CD14-positive monocyte (primary cell): ENCODE results near the gene PPP1R12B. TPM values are rescaled to one million over a fixed set of nuclear protein-coding genes. Genes with fewer than 3 reads are reported as not detected.
"Not testable (repeated sequence)": the region's sequence is repeated elsewhere in the genome, so short reads cannot be mapped to it uniquely, and the experiment has no call there.

Experiments used
- DNase-seq, 3 donors: peaks; one replicate each; pipeline ENCODE4 v3.0.0-alpha.2; 2011 to 2022
- H2AFZ ChIP-seq: 2 replicates; pipeline ENCODE4 v1.6.0; 2012; ENCODE audit warnings: mild to moderate bottlenecking, low read depth, low read length, inconsistent platforms; ENCODE audit not compliant: insufficient read depth, poor library complexity, severe bottlenecking
- H3K27ac ChIP-seq, 2 donors: 1 replicate in 1 of 2; 2 replicates in 1 of 2; pipeline ENCODE4 v1.5.1; 2012 to 2013; ENCODE audit warnings: low read length in 2 of 2, control low read depth in 1 of 2, inconsistent platforms in 1 of 2, low read depth in 1 of 2, mild to moderate bottlenecking in 1 of 2
- H3K27me3 ChIP-seq, 2 donors: one replicate each; pipeline versions ENCODE4 v1.6.0 to v1.6.1; 2011 to 2013; ENCODE audit warnings: low read length in 2 of 2; ENCODE audit not compliant: control insufficient read depth in 2 of 2, insufficient read depth in 2 of 2
- H3K36me3 ChIP-seq, 2 donors: replicated peaks in 1 of 2; 1 replicate in 1 of 2; 2 replicates in 1 of 2; pipeline versions ENCODE4 v1.5.1 to v1.6.1; 2012 to 2013; ENCODE audit warnings: low read length in 2 of 2, control low read depth in 1 of 2, inconsistent platforms in 1 of 2, mild to moderate bottlenecking in 1 of 2; ENCODE audit not compliant: insufficient read depth in 2 of 2, control insufficient read depth in 1 of 2
- H3K4me1 ChIP-seq, 2 donors: 1 replicate in 1 of 2; 2 replicates in 1 of 2; pipeline versions ENCODE4 v1.5.1 to v1.6.1; 2012 to 2013; ENCODE audit warnings: low read length in 2 of 2, control low read depth in 1 of 2, inconsistent platforms in 1 of 2, mild to moderate bottlenecking in 1 of 2, moderate library complexity in 1 of 2; ENCODE audit not compliant: insufficient read depth in 2 of 2, control insufficient read depth in 1 of 2
- H3K4me2 ChIP-seq: replicated peaks from 2 replicates; pipeline ENCODE3; 2012; ENCODE audit warnings: low read length, moderate library complexity, mild to moderate bottlenecking; ENCODE audit not compliant: poor library complexity, severe bottlenecking; ENCODE audit errors: extremely low read depth
- H3K4me3 ChIP-seq, 3 experiments: fragments of 200-600 bp in 1 of 3; sonication (generic) in 1 of 3; replicated peaks in 1 of 3; 1 replicate in 2 of 3; 2 replicates in 1 of 3; pipeline ENCODE4 v1.5.1; 2011 to 2013; ENCODE audit warnings: low read length in 3 of 3, mild to moderate bottlenecking in 3 of 3, control low read depth in 2 of 3, low read depth in 2 of 3, inconsistent platforms in 1 of 3, moderate library complexity in 1 of 3
- H3K79me2 ChIP-seq: 2 replicates; pipeline ENCODE4 v1.6.0; 2012; ENCODE audit warnings: mild to moderate bottlenecking, control low read depth, inconsistent platforms, low read length, moderate library complexity; ENCODE audit not compliant: insufficient read depth
- H3K9ac ChIP-seq: 2 replicates; pipeline ENCODE4 v1.6.0; 2017; ENCODE audit warnings: low read length, mild to moderate bottlenecking; ENCODE audit not compliant: insufficient read depth, poor library complexity, severe bottlenecking
- H3K9me3 ChIP-seq, 2 donors: replicated peaks in 1 of 2; 1 replicate in 1 of 2; 2 replicates in 1 of 2; pipeline versions ENCODE4 v1.5.1 to v1.6.1; 2012 to 2013; ENCODE audit warnings: low read length in 2 of 2, control low read depth in 1 of 2; ENCODE audit not compliant: control insufficient read depth in 1 of 2, insufficient read depth in 1 of 2
- H4K20me1 ChIP-seq: 2 replicates; pipeline ENCODE4 v1.6.0; 2012; ENCODE audit warnings: mild to moderate bottlenecking, low read length, control low read depth, moderate library complexity; ENCODE audit not compliant: insufficient read depth
- H3K27ac Mint-ChIP-seq, 7 donors: one replicate each; pipeline ENCODE4 v1.8.0; 2020; ENCODE audit warnings: mild to moderate bottlenecking in 7 of 7, mixed read lengths in 7 of 7, moderate library complexity in 6 of 7, inconsistent platforms in 2 of 7
- H3K27me3 Mint-ChIP-seq, 3 donors: one replicate each; pipeline ENCODE4 v1.8.0; 2021 to 2022; ENCODE audit warnings: low read depth in 3 of 3, mild to moderate bottlenecking in 3 of 3, mixed read lengths in 3 of 3, moderate library complexity in 3 of 3, inconsistent platforms in 1 of 3
- H3K36me3 Mint-ChIP-seq, 2 donors: one replicate each; pipeline ENCODE4 v1.8.0; 2020; ENCODE audit warnings: mixed read lengths in 2 of 2, inconsistent platforms in 1 of 2, mild to moderate bottlenecking in 1 of 2
- H3K4me1 Mint-ChIP-seq: one replicate; pipeline ENCODE4 v1.8.0; 2020; ENCODE audit warnings: mild to moderate bottlenecking, mixed read lengths
- H3K4me3 Mint-ChIP-seq, 2 donors: one replicate each; pipeline ENCODE4 v1.8.0; 2020; ENCODE audit warnings: mild to moderate bottlenecking in 2 of 2, mixed read lengths in 2 of 2, moderate library complexity in 1 of 2
- H3K9me3 Mint-ChIP-seq, 7 donors: one replicate each; pipeline ENCODE4 v1.8.0; 2020 to 2022; ENCODE audit warnings: mixed read lengths in 7 of 7, mild to moderate bottlenecking in 6 of 7, moderate library complexity in 6 of 7, inconsistent platforms in 2 of 7
- WGBS: methylation state at CpG from one replicate; pipeline ENCODE4 v1.1.5; 2013; ENCODE audit warnings: missing lambda C conversion rate; ENCODE audit not compliant: insufficient coverage; 5-methylcytosine and 5-hydroxymethylcytosine counted together
- intact Hi-C, 2 donors: fragments of 100-400 bp; cut with micrococcal nuclease; formaldehyde crosslinking; loops; one replicate each; pipeline versions ENCODE4 v1.15.0 to v1.15.1; 2023
- polyA plus RNA-seq, 3 donors: library from polyadenylated mRNA; depleted of rRNA in 1 of 3; unstranded in 2 of 3; stranded (reverse) in 1 of 3; fragments of 300-500 nt in 2 of 3; fragments of >200 nt in 1 of 3; fragmentation: Illumina TruSeq in 2 of 3; gene quantifications; 1 replicate in 2 of 3; 2 replicates in 1 of 3; pipeline ENCODE4 v1.2.3, GENCODE V29; 2012 to 2021
- TF ChIP-seq, protein P1 (sequence below): fragments of 200-600 bp; IDR thresholded peaks from one replicate; pipeline ENCODE4 v1.8.0; 2022; ENCODE audit warnings: antibody characterized with exemption, mild to moderate bottlenecking

The PPP1R12B gene
- polyA plus RNA-seq, 3 donors = 1.3 to 12.2 (median 1.7) TPM

DNA sequence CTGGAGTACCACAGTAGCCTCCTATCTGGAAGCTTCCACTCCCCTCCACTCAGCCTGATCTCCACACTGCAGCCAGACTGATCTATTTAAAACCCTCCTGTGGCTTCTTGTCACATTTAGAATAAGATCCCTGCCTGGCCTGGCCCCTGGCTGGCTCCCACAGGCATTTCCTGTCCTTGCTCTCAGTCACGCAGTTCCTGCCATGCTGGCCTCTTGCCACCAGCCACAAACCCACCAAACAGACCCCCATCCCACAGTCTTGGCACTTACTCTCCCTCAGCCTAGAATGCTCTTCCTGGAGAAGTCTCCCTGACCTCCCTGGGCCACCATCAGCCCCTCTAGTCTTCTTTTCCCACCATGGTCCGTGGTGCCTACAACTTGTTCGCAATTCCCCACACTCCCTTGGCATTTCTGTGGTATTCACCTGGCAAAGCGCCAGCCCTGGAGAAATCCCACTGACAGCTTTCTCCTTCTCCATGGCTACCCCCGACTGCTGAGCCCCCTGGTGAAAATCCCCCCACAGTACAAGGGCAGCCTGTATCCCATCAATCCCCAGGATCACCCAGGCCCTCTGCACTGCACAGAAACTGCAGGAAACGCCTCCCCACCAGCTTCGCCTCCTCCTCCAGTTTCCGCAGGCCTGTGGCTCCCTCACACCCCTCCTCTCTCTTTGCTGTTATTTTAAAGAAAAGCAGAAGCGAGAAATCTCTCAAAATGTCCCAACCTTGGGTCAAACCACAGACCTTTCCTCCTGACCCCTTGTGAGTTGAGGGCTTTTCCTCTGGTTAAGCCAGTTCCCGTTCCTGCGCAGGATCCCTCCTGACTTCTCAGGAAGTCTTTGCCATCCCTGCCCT lies 267.2 kb downstream of the PPP1R12B start:
- peak overlapping the region in 1 of 3 experiments; percentile 53 for H3K4me3 ChIP-seq
- Mint-ChIP-seq H3K4me3 (no peak overlapping the region), H3K36me3 (peaks cover 10 to 33% of the 10 kb centered on the region in 2 donors), H3K4me1 (peaks cover 48% of the 10 kb centered on the region), H3K27ac (peak overlapping the region; percentile 32 to 82 (median 64)), H3K27me3 (peaks cover 52 to 94% (median 53%) of the 10 kb centered on the region in 3 donors), H3K9me3 (peaks cover 3 to 38% (median 23%) of the 10 kb centered on the region in 7 donors)
- no peaks in the 10 kb centered on the region for H3K36me3 ChIP-seq
- H2AFZ ChIP-seq = no peak overlapping the region
- DNase-seq = peak; percentile 77 to 93 (median 85)
- H3K79me2 ChIP-seq = no peaks in the 10 kb centered on the region
- no peak overlapping the region for H3K27ac ChIP-seq
- peak overlapping the region; percentile 41 for H3K4me2 ChIP-seq
- peaks cover 78 to 92% of the 10 kb centered on the region in 2 donors for H3K27me3 ChIP-seq
- WGBS = 0% methylated on average over 5 of the region's 11 CpGs
- intact Hi-C loops = loop anchor here in 1 of 2 donors (10.0 kb wide), 1 partner anchor 131 kb away; no protein-coding TSS in a partner anchor
- H3K9me3 ChIP-seq = peaks cover 2 to 14% of the 10 kb centered on the region in 2 donors
- H4K20me1 ChIP-seq = peaks cover 77% of the 10 kb centered on the region
- no peak overlapping the region for H3K9ac ChIP-seq
- TF ChIP-seq, protein P1, sequence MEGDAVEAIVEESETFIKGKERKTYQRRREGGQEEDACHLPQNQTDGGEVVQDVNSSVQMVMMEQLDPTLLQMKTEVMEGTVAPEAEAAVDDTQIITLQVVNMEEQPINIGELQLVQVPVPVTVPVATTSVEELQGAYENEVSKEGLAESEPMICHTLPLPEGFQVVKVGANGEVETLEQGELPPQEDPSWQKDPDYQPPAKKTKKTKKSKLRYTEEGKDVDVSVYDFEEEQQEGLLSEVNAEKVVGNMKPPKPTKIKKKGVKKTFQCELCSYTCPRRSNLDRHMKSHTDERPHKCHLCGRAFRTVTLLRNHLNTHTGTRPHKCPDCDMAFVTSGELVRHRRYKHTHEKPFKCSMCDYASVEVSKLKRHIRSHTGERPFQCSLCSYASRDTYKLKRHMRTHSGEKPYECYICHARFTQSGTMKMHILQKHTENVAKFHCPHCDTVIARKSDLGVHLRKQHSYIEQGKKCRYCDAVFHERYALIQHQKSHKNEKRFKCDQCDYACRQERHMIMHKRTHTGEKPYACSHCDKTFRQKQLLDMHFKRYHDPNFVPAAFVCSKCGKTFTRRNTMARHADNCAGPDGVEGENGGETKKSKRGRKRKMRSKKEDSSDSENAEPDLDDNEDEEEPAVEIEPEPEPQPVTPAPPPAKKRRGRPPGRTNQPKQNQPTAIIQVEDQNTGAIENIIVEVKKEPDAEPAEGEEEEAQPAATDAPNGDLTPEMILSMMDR = no peak
- H3K4me1 ChIP-seq = peaks cover 29 to 37% of the 10 kb centered on the region in 2 donors

DNA sequence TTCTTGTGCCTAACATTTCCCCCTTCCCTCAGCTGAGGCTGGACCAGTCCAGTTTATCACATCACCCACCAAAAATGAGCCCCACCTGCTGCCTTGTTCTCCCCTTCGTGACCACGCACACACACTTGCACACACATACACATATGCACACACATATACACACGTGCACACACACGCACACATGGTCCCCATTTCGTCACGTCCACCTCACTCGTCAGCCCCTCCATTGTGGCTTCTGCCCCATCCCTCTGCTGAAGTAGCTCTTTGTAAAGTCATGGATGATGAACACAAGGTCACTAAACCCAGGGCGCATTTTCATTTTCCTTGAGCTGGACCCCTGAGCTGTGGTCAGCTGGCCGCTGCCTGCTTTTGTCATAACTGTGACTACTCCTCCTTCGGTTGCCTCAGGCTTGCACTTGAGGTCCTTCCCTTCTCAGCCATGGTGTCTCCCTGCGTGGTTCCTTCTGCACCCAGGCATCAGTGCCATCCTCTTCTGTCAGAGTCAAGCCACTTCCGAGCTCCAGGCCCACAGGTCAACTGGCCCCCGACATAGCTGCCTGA lies 267.9 kb downstream of the PPP1R12B start:
- peak in 1 of 3 donors; percentile 14 for DNase-seq
- Histone ChIP-seq H3K79me2 (no peaks in the 10 kb centered on the region), H3K9me3 (peaks cover 2 to 14% of the 10 kb centered on the region in 2 donors), H3K27ac (no peak overlapping the region), H2AFZ (no peak overlapping the region), H3K4me3 (peak overlapping the region in 1 of 3 experiments; percentile 53), H4K20me1 (peaks cover 84% of the 10 kb centered on the region), H3K4me2 (peak overlapping the region; percentile 41), H3K36me3 (no peaks in the 10 kb centered on the region), H3K9ac (no peak overlapping the region), H3K27me3 (peaks cover 80 to 92% of the 10 kb centered on the region in 2 donors), H3K4me1 (peaks cover 29 to 37% of the 10 kb centered on the region in 2 donors)
- peaks cover 45 to 95% (median 46%) of the 10 kb centered on the region in 3 donors for H3K27me3 Mint-ChIP-seq
- H3K27ac Mint-ChIP-seq = peak overlapping the region; percentile 21 to 82 (median 61)
- intact Hi-C loops = loop anchor here in 1 of 2 donors (10.0 kb wide), 1 partner anchor 132 kb away; no protein-coding TSS in a partner anchor
- TF ChIP-seq, protein P1 = no peak
- peaks cover 3 to 38% (median 23%) of the 10 kb centered on the region in 7 donors for H3K9me3 Mint-ChIP-seq
- 12% methylated on average over 13 of the region's 13 CpGs for WGBS
- H3K4me1 Mint-ChIP-seq = peaks cover 48% of the 10 kb centered on the region
- peak overlapping the region in 1 of 2 donors; percentile 20 for H3K4me3 Mint-ChIP-seq
- H3K36me3 Mint-ChIP-seq = peaks cover 10 to 30% of the 10 kb centered on the region in 2 donors

DNA sequence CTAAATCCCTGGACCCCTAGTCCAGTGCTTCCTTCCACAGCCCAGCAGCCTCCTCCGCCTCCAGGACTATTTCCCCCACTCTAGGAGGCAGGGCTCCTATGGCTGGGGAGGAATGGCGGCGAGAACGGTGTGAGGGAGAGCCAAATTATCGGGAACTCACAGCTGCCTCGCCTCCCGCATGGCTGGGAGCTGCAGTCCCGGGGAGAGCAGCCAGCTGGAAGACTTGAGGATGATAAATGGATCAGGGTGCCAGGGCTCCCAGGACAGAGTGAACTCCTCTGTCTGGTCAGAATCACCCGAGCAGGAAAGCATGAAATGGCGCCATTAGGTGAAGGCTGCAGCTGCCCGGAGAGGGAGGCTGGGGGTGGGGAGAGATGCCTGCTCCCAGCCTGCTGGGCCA lies 270.5 kb downstream of the PPP1R12B start:
- not testable (repeated sequence) for H3K27ac ChIP-seq, H3K9ac ChIP-seq, H3K4me3 ChIP-seq, H3K4me3 Mint-ChIP-seq, H3K4me2 ChIP-seq, DNase-seq, H3K36me3 ChIP-seq, H3K79me2 ChIP-seq, H2AFZ ChIP-seq, H3K27ac Mint-ChIP-seq
- intact Hi-C loops = loop anchor here in 1 of 2 donors (10.0 kb wide), 1 partner anchor 134 kb away; no protein-coding TSS in a partner anchor
- Histone ChIP-seq H3K4me1 (peaks cover 27 to 37% of the 10 kb centered on the region in 2 donors), H3K27me3 (peaks cover 82 to 92% of the 10 kb centered on the region in 2 donors), H3K9me3 (peaks cover 2 to 13% of the 10 kb centered on the region in 2 donors), H4K20me1 (peaks cover 95% of the 10 kb centered on the region)
- WGBS = 93% methylated on average over 10 of the region's 11 CpGs
- peaks cover 2 to 32% (median 20%) of the 10 kb centered on the region in 7 donors for H3K9me3 Mint-ChIP-seq
- peaks cover 8 to 20% of the 10 kb centered on the region in 2 donors for H3K36me3 Mint-ChIP-seq
- H3K27me3 Mint-ChIP-seq = peaks cover 20 to 85% (median 20%) of the 10 kb centered on the region in 3 donors
- peaks cover 43% of the 10 kb centered on the region for H3K4me1 Mint-ChIP-seq
